ENCODE data around the gene OTOP2. TPM values are rescaled to one million over a fixed set of nuclear protein-coding genes. Genes with fewer than 3 reads are reported as not detected.
"Not testable (repeated sequence)": the region's sequence is repeated elsewhere in the genome, so short reads cannot be mapped to it uniquely, and the experiment has no call there.

The OTOP2 gene
- total RNA-seq, 4 donors from 2014 or later, result not detected

DNA sequence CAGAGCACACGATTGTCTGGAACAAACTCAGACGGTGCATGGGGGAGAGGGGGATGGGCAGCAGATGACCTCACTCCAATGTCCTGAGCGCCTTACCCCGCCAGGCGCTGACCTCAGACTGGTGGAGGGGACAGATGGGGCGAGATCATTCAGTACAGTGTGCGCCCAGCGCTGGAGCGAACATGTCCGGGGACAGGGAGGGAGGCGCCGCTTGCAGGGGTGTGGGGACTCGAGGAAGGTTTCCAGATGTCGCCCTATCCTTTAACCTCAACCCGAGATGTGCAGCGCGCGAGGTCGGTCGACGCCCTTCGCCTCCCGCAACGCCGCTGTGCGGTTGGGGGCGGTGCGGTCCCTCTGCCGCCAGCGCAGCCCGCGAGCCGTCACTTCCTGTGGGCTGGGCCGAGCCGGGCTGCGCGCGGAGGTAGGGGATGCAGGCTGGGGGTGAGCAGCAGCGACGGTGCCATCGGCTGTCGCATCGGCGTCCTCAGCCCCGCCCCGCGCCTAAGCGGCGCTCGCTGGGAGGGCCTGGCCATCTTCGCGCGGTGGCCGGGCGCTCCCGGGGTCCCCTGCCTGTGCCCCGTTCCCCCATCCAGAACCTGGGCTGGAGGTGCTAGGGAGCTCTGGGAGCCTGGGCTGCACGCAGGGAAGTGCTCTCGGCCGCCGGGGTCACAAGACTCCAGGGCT is 58.0 kb downstream of the OTOP2 start:
- Histone ChIP-seq H3K27ac (peak overlapping the region; percentile 68 to 97 (median 92)), H3K4me1 (peaks cover 0 to 26% (median 9%) of the 10 kb centered on the region in 3 donors), H3K27me3 (no peaks in the 10 kb centered on the region), H3K36me3 (no peaks in the 10 kb centered on the region), H3K4me3 (peak overlapping the region; percentile 61 to 69), H3K9me3 (no peaks in the 10 kb centered on the region)
- 0% methylated on average over 15 of the region's 61 CpGs; no CpG with 5 or more reads in 1 of the 2 donors for WGBS, 2 donors (ENCODE audit: low coverage in 1 of 2)
- peak; percentile 92 for ATAC-seq
- peak; percentile 66 to 69 for TF ChIP-seq POLR2A (IDR thresholded peaks at IDR 0.05)
- TF ChIP-seq EP300 (IDR thresholded peaks at IDR 0.05), result no peak
- TF ChIP-seq CTCF (IDR thresholded peaks at IDR 0.05), result peak in 3 of 4 experiments; percentile 20 to 50 (median 31)
- TF ChIP-seq POLR2AphosphoS5 (IDR thresholded peaks at IDR 0.05), result peak; percentile 78

- ATAC-seq, result not testable (repeated sequence)
These were observed 58.7 kb downstream of the OTOP2 start for GRCh38 chr17:74982663-74983313.

More at GRCh38 chr17:74982663-74983313, 58.7 kb downstream of the OTOP2 start:
- H3K9me3 ChIP-seq, H3K36me3 ChIP-seq, H3K27me3 ChIP-seq: not testable (repeated sequence)
- Histone ChIP-seq H3K27ac (peak overlapping the region; percentile 68 to 97 (median 92)), H3K4me3 (peak overlapping the region; percentile 61 to 69), H3K4me1 (peaks cover 0 to 27% (median 9%) of the 10 kb centered on the region in 3 donors)
- WGBS, 2 donors (ENCODE audit: low coverage in 1 of 2), result 22 to 42% methylated on average over 4 to 5 of the region's 14 CpGs

Other genes with a start within 250 kb of the OTOP2 start
- under 1 TPM in 1 of 4 donors, not detected in 3; 0.27 TPM for gene CD300LF, start 211.3 kb upstream of the OTOP2 start, total RNA-seq
- 1 to 10 TPM; 1.2 to 5.1 (median 2.0) TPM for gene RAB37, start 187.0 kb upstream of the OTOP2 start, total RNA-seq
- gene NHERF1, start 175.6 kb upstream of the OTOP2 start, total RNA-seq, result 10 to 100 TPM; 10.3 to 25.7 (median 19.9) TPM
- gene NAT9, start 147.9 kb upstream of the OTOP2 start, total RNA-seq, result 10 to 100 TPM; 21.7 to 34.7 (median 26.3) TPM
- 1 to 10 TPM in 1 of 4 donors, under 1 TPM in 2, not detected in 1; 0.16 to 3.5 (median 0.42) TPM for gene GRIN2C, start 64.4 kb upstream of the OTOP2 start, total RNA-seq
- gene FDXR, start 51.3 kb upstream of the OTOP2 start, total RNA-seq, result 1 to 10 TPM; 3.6 to 7.8 (median 4.6) TPM
- gene FADS6, start 30.6 kb upstream of the OTOP2 start, total RNA-seq, result under 1 TPM in 1 of 4 donors, not detected in 3; 0.37 TPM
- gene USH1G, start 1.0 kb upstream of the OTOP2 start, total RNA-seq, result not detected
- under 1 TPM in 2 of 4 donors, not detected in 2; 0.31 to 0.82 TPM for gene OTOP3, start 11.6 kb downstream of the OTOP2 start, total RNA-seq
- 10 to 100 TPM in 2 of 4 donors, 1 to 10 TPM in 2; 4.6 to 21.9 (median 10.8) TPM for gene HID1, start 48.5 kb downstream of the OTOP2 start, total RNA-seq
- gene CDR2L, start 63.4 kb downstream of the OTOP2 start, total RNA-seq, result 10 to 100 TPM; 11.8 to 35.3 (median 18.1) TPM
- 100 to 1,000 TPM in 1 of 4 donors, 10 to 100 TPM in 3; 36.6 to 112 (median 50.5) TPM for gene MRPL58, start 88.4 kb downstream of the OTOP2 start, total RNA-seq
- gene ATP5PD, start 122.7 kb downstream of the OTOP2 start, total RNA-seq, result 100 to 1,000 TPM; 213 to 337 (median 307) TPM
- 10 to 100 TPM; 27.1 to 39.7 (median 28.8) TPM for gene KCTD2, start 123.0 kb downstream of the OTOP2 start, total RNA-seq
- 1 to 10 TPM; 4.0 to 6.9 (median 5.2) TPM for gene SLC16A5, start 163.7 kb downstream of the OTOP2 start, total RNA-seq
- gene ARMC7, start 185.7 kb downstream of the OTOP2 start, total RNA-seq, result 1 to 10 TPM; 2.4 to 6.1 (median 3.9) TPM
- 100 to 1,000 TPM in 2 of 4 donors, 10 to 100 TPM in 2; 74.5 to 121 (median 99.6) TPM for gene NT5C, start 207.5 kb downstream of the OTOP2 start, total RNA-seq
- 10 to 100 TPM in 3 of 4 donors, 1 to 10 TPM in 1; 9.3 to 48.5 (median 25.0) TPM for gene JPT1, start 230.2 kb downstream of the OTOP2 start, total RNA-seq